HG03575 (cell line): ENCODE measurements around the gene GRIP1.

Experiments used
- ATAC-seq: cut with Tn5 transposase; IDR thresholded peaks from one replicate; pipeline ENCODE4 v1.9.1; 2021; ENCODE audit not compliant: unreplicated experiment, insufficient number of reproducible peaks, low FRiP score; ENCODE audit errors: extremely low read depth

Gene GRIP1

GRCh38 chr12:66367015-66367667 lies 311.7 kb downstream of the GRIP1 start:
- no peak for ATAC-seq

- no peak for ATAC-seq
Measured at GRCh38 chr12:66365718-66366490, 313.0 kb downstream of the GRIP1 start.

GRCh38 chr12:66361703-66362102 lies 317.2 kb downstream of the GRIP1 start:
- no peak for ATAC-seq

- no peak for ATAC-seq
Measured at GRCh38 chr12:66359300-66359699, 319.6 kb downstream of the GRIP1 start.

GRCh38 chr12:66354291-66354690 lies 324.6 kb downstream of the GRIP1 start:
- ATAC-seq: no peak

GRCh38 chr12:66352899-66353298 lies 326.0 kb downstream of the GRIP1 start:
- ATAC-seq: no peak

- ATAC-seq: no peak
Measured at GRCh38 chr12:66352197-66352596, 326.7 kb downstream of the GRIP1 start.

- ATAC-seq: no peak
Measured at GRCh38 chr12:66351301-66351700, 327.6 kb downstream of the GRIP1 start.

- ATAC-seq: no peak
Measured at GRCh38 chr12:66345956-66346355, 332.9 kb downstream of the GRIP1 start.

GRCh38 chr12:66345212-66345611 lies 333.7 kb downstream of the GRIP1 start:
- no peak for ATAC-seq

- ATAC-seq: no peak
Measured at GRCh38 chr12:66341126-66341525, 337.8 kb downstream of the GRIP1 start.

GRCh38 chr12:66340131-66340530 lies 338.7 kb downstream of the GRIP1 start:
- ATAC-seq: no peak

GRCh38 chr12:66337381-66338010 lies 341.4 kb downstream of the GRIP1 start:
- ATAC-seq: no peak

- ATAC-seq: no peak
Measured at GRCh38 chr12:66335746-66336145, 343.1 kb downstream of the GRIP1 start.

- no peak for ATAC-seq
Measured at GRCh38 chr12:66331814-66332213, 347.1 kb downstream of the GRIP1 start.

GRCh38 chr12:66331016-66331415 lies 347.9 kb downstream of the GRIP1 start:
- ATAC-seq: no peak

- no peak for ATAC-seq
Measured at GRCh38 chr12:66329941-66330340, 348.9 kb downstream of the GRIP1 start.

- ATAC-seq: no peak
Measured at GRCh38 chr12:66323017-66323416, 355.9 kb downstream of the GRIP1 start.

GRCh38 chr12:66321435-66321834 lies 357.4 kb downstream of the GRIP1 start:
- ATAC-seq: no peak

GRCh38 chr12:66320996-66321395 lies 357.9 kb downstream of the GRIP1 start:
- ATAC-seq: no peak
